GM19468 (cell line): Measurements from ENCODE around the gene SCAMP2.
"Not testable (repeated sequence)": the region's sequence is repeated elsewhere in the genome, so short reads cannot be mapped to it uniquely, and the experiment has no call there.

Experiments used
- ATAC-seq: cut with Tn5 transposase; IDR thresholded peaks from one replicate; pipeline ENCODE4 v1.9.1; 2021; ENCODE audit warnings: mild to moderate bottlenecking, moderate library complexity, moderate number of reproducible peaks; ENCODE audit not compliant: unreplicated experiment; ENCODE audit errors: extremely low read depth

Gene SCAMP2

GRCh38 chr15:74873036-74873755 is at the start of gene SCAMP2:
Gene SCAMP2 (minus strand): TSS chr15:74873365. CDS start chr15:74873255, 110 bp downstream.
- peak; percentile 64 for ATAC-seq

GRCh38 chr15:74920456-74920855 is 47.3 kb upstream of the SCAMP2 start:
- ATAC-seq = no peak

- no peak for ATAC-seq
Observed at GRCh38 chr15:74917676-74918075, 44.5 kb upstream of the SCAMP2 start.

- not testable (repeated sequence) for ATAC-seq
Observed at GRCh38 chr15:74913799-74914198, 40.6 kb upstream of the SCAMP2 start.

- no peak for ATAC-seq
Observed at GRCh38 chr15:74913041-74913440, 39.9 kb upstream of the SCAMP2 start.

GRCh38 chr15:74908635-74909034 is 35.5 kb upstream of the SCAMP2 start:
- ATAC-seq = no peak

GRCh38 chr15:74907163-74907870 is 34.2 kb upstream of the SCAMP2 start:
- no peak for ATAC-seq

GRCh38 chr15:74906450-74907162 is 33.4 kb upstream of the SCAMP2 start, which contains the start of gene FAM219B:
Gene FAM219B (minus strand): TSS chr15:74906851. CDS start chr15:74906800, 51 bp downstream.
- no peak for ATAC-seq

GRCh38 chr15:74906067-74906449 is 32.9 kb upstream of the SCAMP2 start:
- no peak for ATAC-seq

- no peak for ATAC-seq
Observed at GRCh38 chr15:74904190-74904805, 31.1 kb upstream of the SCAMP2 start.

GRCh38 chr15:74903676-74904075 is 30.5 kb upstream of the SCAMP2 start:
- no peak for ATAC-seq

GRCh38 chr15:74902295-74903075 is 29.3 kb upstream of the SCAMP2 start:
- no peak for ATAC-seq

GRCh38 chr15:74901612-74902063 is 28.5 kb upstream of the SCAMP2 start:
- ATAC-seq = no peak

- ATAC-seq = no peak
Observed at GRCh38 chr15:74897300-74897701, 24.1 kb upstream of the SCAMP2 start.

- ATAC-seq = no peak
Observed at GRCh38 chr15:74896316-74896715, 23.2 kb upstream of the SCAMP2 start.

- no peak for ATAC-seq
Observed at GRCh38 chr15:74895830-74896229, 22.7 kb upstream of the SCAMP2 start.

GRCh38 chr15:74894383-74894782 is 21.2 kb upstream of the SCAMP2 start:
- ATAC-seq = not testable (repeated sequence)

GRCh38 chr15:74893627-74894026 is 20.5 kb upstream of the SCAMP2 start:
- no peak for ATAC-seq

GRCh38 chr15:74892931-74893330 is 19.8 kb upstream of the SCAMP2 start:
- no peak for ATAC-seq

GRCh38 chr15:74892313-74892712 is 19.1 kb upstream of the SCAMP2 start:
- ATAC-seq = no peak
